Measurements from ENCODE around the gene ELK4.

The ELK4 gene

GRCh38 chr1:205571747-205572146, 60.1 kb downstream of the ELK4 start:
- FAIRE-seq, result no peak
- no peak for TF ChIP-seq POLR2A (IDR thresholded peaks at IDR 0.05; ENCODE audit: low read depth, low read length)
- no peak for DNase-seq (ENCODE audit: insufficient read length, low spot score)

- DNase-seq (ENCODE audit: insufficient read length, low spot score) (no peak), FAIRE-seq (no peak)
- TF ChIP-seq POLR2A (IDR thresholded peaks at IDR 0.05; ENCODE audit: low read depth, low read length), result no peak
Observed at GRCh38 chr1:205570796-205571537, 60.8 kb downstream of the ELK4 start.

- no peak for DNase-seq (ENCODE audit: insufficient read length, low spot score)
- no peak for TF ChIP-seq POLR2A (IDR thresholded peaks at IDR 0.05; ENCODE audit: low read depth, low read length)
- no peak for FAIRE-seq
Observed at GRCh38 chr1:205570173-205570501, 61.7 kb downstream of the ELK4 start.

GRCh38 chr1:205569411-205570172, 62.2 kb downstream of the ELK4 start:
- no peak for TF ChIP-seq POLR2A (IDR thresholded peaks at IDR 0.05; ENCODE audit: low read depth, low read length)
- no peak for DNase-seq (ENCODE audit: insufficient read length, low spot score)
- FAIRE-seq, result no peak

GRCh38 chr1:205568469-205569361, 63.1 kb downstream of the ELK4 start:
- FAIRE-seq, result no peak

GRCh38 chr1:205568135-205568468, 63.7 kb downstream of the ELK4 start:
- FAIRE-seq, result no peak
- no peak for TF ChIP-seq POLR2A (IDR thresholded peaks at IDR 0.05; ENCODE audit: low read depth, low read length)
- no peak for DNase-seq (ENCODE audit: insufficient read length, low spot score)

More at GRCh38 chr1:205568469-205569361, 63.1 kb downstream of the ELK4 start:
- TF ChIP-seq POLR2A (IDR thresholded peaks at IDR 0.05; ENCODE audit: low read depth, low read length), result no peak
- DNase-seq (ENCODE audit: insufficient read length, low spot score), result no peak

- FAIRE-seq (no peak), DNase-seq (ENCODE audit: insufficient read length, low spot score) (no peak)
- no peak for TF ChIP-seq POLR2A (IDR thresholded peaks at IDR 0.05; ENCODE audit: low read depth, low read length)
Observed at GRCh38 chr1:205567716-205568115, 64.1 kb downstream of the ELK4 start.

GRCh38 chr1:205565799-205566198, 66.0 kb downstream of the ELK4 start:
- TF ChIP-seq POLR2A (IDR thresholded peaks at IDR 0.05; ENCODE audit: low read depth, low read length), result no peak
- DNase-seq (ENCODE audit: insufficient read length, low spot score) (no peak), FAIRE-seq (no peak)

GRCh38 chr1:205563927-205564441, 67.8 kb downstream of the ELK4 start:
- no peak for TF ChIP-seq POLR2A (IDR thresholded peaks at IDR 0.05; ENCODE audit: low read depth, low read length)
- FAIRE-seq (no peak), DNase-seq (ENCODE audit: insufficient read length, low spot score) (no peak)

GRCh38 chr1:205561501-205562203, 70.2 kb downstream of the ELK4 start:
- FAIRE-seq (no peak), DNase-seq (ENCODE audit: insufficient read length, low spot score) (no peak)
- no peak for TF ChIP-seq POLR2A (IDR thresholded peaks at IDR 0.05; ENCODE audit: low read depth, low read length)

All from H54 (cell line).